Naive thymus-derived CD4-positive, alpha-beta T cell (primary cell): Measurements from ENCODE around the gene SLFN5. TPM values are rescaled to one million over a fixed set of nuclear protein-coding genes. Genes with fewer than 3 reads are reported as not detected.
"Not testable (repeated sequence)": the region's sequence is repeated elsewhere in the genome, so short reads cannot be mapped to it uniquely, and the experiment has no call there.

Source experiments
- ATAC-seq: fragments of 150-1000 bp; cut with Tn5 transposase; 2 replicates; pipeline ENCODE4 v1.10.0; 2021; ENCODE audit warnings: mild to moderate bottlenecking, moderate library complexity
- CTCF ChIA-PET: fragments of 350-600 bp; sonication (Branson Sonifier 250); formaldehyde crosslinking; loops from one replicate; lab custom pipeline; 2021; ENCODE audit warnings: antibody characterized with exemption; lab: Charles Lee
- POLR2A ChIA-PET: fragments of 350-600 bp; sonication (Branson Sonifier 250); formaldehyde crosslinking; loops from one replicate; lab custom pipeline; 2021; ENCODE audit warnings: antibody characterized with exemption, inconsistent platforms; lab: Charles Lee
- DNase-seq, 9 donors: peaks; one replicate each; pipeline versions ENCODE4 v3.0.0 to v3.0.0-alpha.2; 2020 to 2022; ENCODE audit warnings: mixed read lengths in 1 of 9
- H3K27ac ChIP-seq: one replicate; pipeline ENCODE4 v1.7.0; 2013; ENCODE audit warnings: mild to moderate bottlenecking, low read depth, low read length, moderate library complexity
- H3K27me3 ChIP-seq, 2 donors: one replicate each; pipeline ENCODE4 v1.7.0; 2013; ENCODE audit warnings: low read length in 2 of 2, mild to moderate bottlenecking in 2 of 2, moderate library complexity in 2 of 2; ENCODE audit not compliant: control insufficient read depth in 2 of 2, insufficient read depth in 2 of 2
- H3K36me3 ChIP-seq, 3 experiments: 1 replicate in 2 of 3; 2 replicates in 1 of 3; pipeline ENCODE4 v1.7.0; 2013; ENCODE audit warnings: low read length in 3 of 3, mild to moderate bottlenecking in 3 of 3, moderate library complexity in 1 of 3; ENCODE audit not compliant: insufficient read depth in 3 of 3, control insufficient read depth in 2 of 3
- H3K4me1 ChIP-seq, 2 donors: one replicate each; pipeline ENCODE4 v1.7.0; 2013; ENCODE audit warnings: low read length in 2 of 2, mild to moderate bottlenecking in 2 of 2, moderate library complexity in 1 of 2; ENCODE audit not compliant: control insufficient read depth in 2 of 2, insufficient read depth in 2 of 2
- H3K4me3 ChIP-seq: 2 replicates; pipeline ENCODE4 v1.7.0; 2013; ENCODE audit warnings: mild to moderate bottlenecking, low read length
- H3K9me3 ChIP-seq, 3 experiments: 1 replicate in 2 of 3; 2 replicates in 1 of 3; pipeline ENCODE4 v1.7.0; 2013; ENCODE audit warnings: low read length in 3 of 3; ENCODE audit not compliant: control insufficient read depth in 2 of 3
- H3K27ac Mint-ChIP-seq, 9 donors: one replicate each; pipeline ENCODE4 v1.8.0; 2020 to 2022; ENCODE audit warnings: mixed read lengths in 9 of 9, mild to moderate bottlenecking in 8 of 9, moderate library complexity in 5 of 9, inconsistent platforms in 2 of 9
- H3K27me3 Mint-ChIP-seq, 5 donors: one replicate each; pipeline ENCODE4 v1.8.0; 2021 to 2022; ENCODE audit warnings: mixed read lengths in 5 of 5, mild to moderate bottlenecking in 1 of 5
- H3K36me3 Mint-ChIP-seq, 5 donors: one replicate each; pipeline ENCODE4 v1.8.0; 2020 to 2022; ENCODE audit warnings: mixed read lengths in 5 of 5, mild to moderate bottlenecking in 3 of 5, inconsistent platforms in 1 of 5
- H3K4me1 Mint-ChIP-seq, 7 donors: one replicate each; pipeline ENCODE4 v1.8.0; 2020 to 2022; ENCODE audit warnings: mixed read lengths in 7 of 7, mild to moderate bottlenecking in 3 of 7, inconsistent platforms in 1 of 7
- H3K4me3 Mint-ChIP-seq, 10 donors: one replicate each; pipeline ENCODE4 v1.8.0; 2020 to 2022; ENCODE audit warnings: mild to moderate bottlenecking in 10 of 10, mixed read lengths in 10 of 10, moderate library complexity in 6 of 10, inconsistent platforms in 2 of 10
- H3K9me3 Mint-ChIP-seq, 11 donors: one replicate each; pipeline ENCODE4 v1.8.0; 2020 to 2022; ENCODE audit warnings: mixed read lengths in 11 of 11, mild to moderate bottlenecking in 4 of 11, inconsistent platforms in 1 of 11, moderate library complexity in 1 of 11
- intact Hi-C, 2 donors: fragments of 100-400 bp; cut with micrococcal nuclease; formaldehyde crosslinking; loops; one replicate each; pipeline ENCODE4 v1.15.1; 2023
- polyA plus RNA-seq, 2 donors: library from polyadenylated mRNA; unstranded; fragments of 300-500 nt; fragmentation: Illumina TruSeq; gene quantifications; one replicate each; pipeline ENCODE4 v1.2.3, GENCODE V29; 2021
- total RNA-seq, 6 experiments: library from RNA in 5 of 6; stranded (reverse) in 5 of 6; gene quantifications; 1 replicate in 5 of 6; 2 replicates in 1 of 6; pipeline ENCODE4 v1.2.3 and lab custom pipeline; 2021 to 2026

The SLFN5 gene
- total and polyA plus RNA-seq, 7 experiments from 2014 or later, result 80.0 to 199 (median 133) TPM

- Mint-ChIP-seq H3K27me3 (no peaks in the 10 kb centered on the region), H3K4me3 (peak overlapping the region in 8 of 10 donors; percentile 55 to 76 (median 66)), H3K36me3 (peaks cover 14 to 62% (median 58%) of the 10 kb centered on the region in 5 donors), H3K9me3 (no peaks in the 10 kb centered on the region), H3K27ac (peak overlapping the region; percentile 23 to 91 (median 85)), H3K4me1 (peaks cover 36 to 84% (median 75%) of the 10 kb centered on the region in 7 donors)
- intact Hi-C loops, result loop anchor here in 1 of 2 donors (2.0 kb wide), 1 partner anchor 50 kb away; no protein-coding TSS in a partner anchor
- ChIA-PET POLR2A (interaction anchor here (1.1 to 1.6 kb wide), 4 partner anchors 9 to 123 kb away, joined by 3 to 5 read pairs (median 3); no protein-coding TSS in a partner anchor), CTCF (no interaction called here)
- ATAC-seq (no peak), DNase-seq (no peak)
- H3K4me1 ChIP-seq, result peaks cover 17 to 50% of the 10 kb centered on the region in 2 donors
- H3K4me3 ChIP-seq, result no peak overlapping the region
- H3K9me3 ChIP-seq, result no peaks in the 10 kb centered on the region
- peaks cover 27 to 54% (median 50%) of the 10 kb centered on the region in 3 experiments for H3K36me3 ChIP-seq
- H3K27me3 ChIP-seq, result no peaks in the 10 kb centered on the region
- H3K27ac ChIP-seq, result peak overlapping the region; percentile 52
These were observed 22.2 kb downstream of the SLFN5 start for GRCh38 chr17:35265071-35265470.

DNA sequence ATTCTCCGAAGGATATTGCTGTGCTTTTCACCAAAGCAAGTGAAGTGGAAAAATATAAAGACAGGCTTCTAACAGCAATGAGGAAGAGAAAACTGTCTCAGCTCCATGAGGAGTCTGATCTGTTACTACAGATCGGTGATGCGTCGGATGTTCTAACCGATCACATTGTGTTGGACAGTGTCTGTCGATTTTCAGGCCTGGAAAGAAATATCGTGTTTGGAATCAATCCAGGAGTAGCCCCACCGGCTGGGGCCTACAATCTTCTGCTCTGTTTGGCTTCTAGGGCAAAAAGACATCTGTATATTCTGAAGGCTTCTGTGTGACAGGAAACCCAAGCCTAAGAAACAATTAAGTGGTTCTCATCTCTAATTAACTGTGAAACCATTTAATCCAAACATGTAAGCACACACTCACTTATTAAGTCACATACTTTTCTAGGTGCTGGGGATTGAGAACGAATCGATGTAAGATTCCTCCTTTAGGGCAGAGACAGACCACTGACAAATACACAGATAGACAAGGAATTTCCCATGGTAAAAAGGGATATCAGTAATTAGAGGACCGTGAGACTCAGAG lies 22.8 kb downstream of the SLFN5 start:
- Histone ChIP-seq H3K4me1 (peaks cover 14 to 47% of the 10 kb centered on the region in 2 donors), H3K27me3 (no peaks in the 10 kb centered on the region), H3K36me3 (peaks cover 27 to 54% (median 48%) of the 10 kb centered on the region in 3 experiments), H3K27ac (peak overlapping the region; percentile 52), H3K9me3 (no peaks in the 10 kb centered on the region), H3K4me3 (no peak overlapping the region)
- no peak for DNase-seq
- intact Hi-C loops, result loop anchor here in 1 of 2 donors (2.0 kb wide), 1 partner anchor 51 kb away; no protein-coding TSS in a partner anchor
- Mint-ChIP-seq H3K27ac (peak overlapping the region in 8 of 9 donors; percentile 49 to 91 (median 85)), H3K4me1 (peaks cover 32 to 84% (median 75%) of the 10 kb centered on the region in 7 donors), H3K9me3 (no peaks in the 10 kb centered on the region), H3K27me3 (no peaks in the 10 kb centered on the region), H3K4me3 (peak overlapping the region; percentile 10 to 76 (median 58)), H3K36me3 (peaks cover 14 to 66% (median 60%) of the 10 kb centered on the region in 5 donors)
- no peak for ATAC-seq
- ChIA-PET CTCF (interaction anchor here (0.6 to 1.5 kb wide), 4 partner anchors 8 to 265 kb away, joined by 3 to 9 read pairs (median 4); partner anchors contain the start of gene SLFN5), POLR2A (interaction anchor here (0.6 to 3.0 kb wide), 11 partner anchors 8 to 272 kb away, joined by 3 to 20 read pairs (median 4); partner anchors contain the start of genes SLFN12L and SLFN5)

DNA sequence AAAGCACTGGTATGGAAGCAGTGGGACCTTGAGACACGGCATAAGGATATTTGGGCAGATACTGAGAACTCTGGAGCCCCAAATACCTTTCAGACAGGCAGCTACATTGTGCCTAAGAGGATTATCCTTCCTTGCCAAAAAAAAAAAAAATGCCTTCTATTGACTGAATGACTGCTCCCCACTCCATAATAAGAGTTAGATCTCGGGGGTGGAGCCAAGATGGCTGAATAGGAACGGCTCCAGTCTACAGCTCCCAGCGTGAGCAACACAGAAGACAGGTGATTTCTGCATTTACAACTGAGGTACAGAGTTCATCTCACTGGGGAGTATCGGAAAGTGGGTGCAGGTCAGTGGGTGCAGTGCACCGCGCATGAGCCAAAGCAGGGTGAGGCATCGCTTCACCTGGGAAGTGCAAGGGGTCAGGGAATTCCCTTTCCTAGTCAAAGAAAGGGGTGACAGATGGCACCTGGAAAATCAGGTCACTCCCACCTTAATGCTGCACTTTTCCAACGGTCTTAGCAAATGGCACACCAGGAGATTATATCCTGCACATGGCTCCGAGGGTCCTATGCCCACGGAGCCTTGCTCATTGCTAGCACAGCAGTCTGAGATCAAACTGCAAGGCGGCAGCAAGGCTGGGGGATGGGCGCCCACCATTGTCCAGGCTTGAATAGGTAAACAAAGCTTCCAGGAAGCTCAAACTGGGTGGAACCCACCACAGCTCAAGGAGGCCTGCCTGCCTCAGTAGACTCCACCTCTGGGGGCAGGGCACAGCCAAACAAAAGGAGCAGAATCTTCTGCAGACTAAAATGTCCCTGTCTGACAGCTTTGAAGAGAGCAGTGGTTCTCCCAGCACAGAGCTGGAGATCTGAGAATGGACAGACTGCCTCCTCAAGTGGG lies 31.5 kb downstream of the SLFN5 start:
- intact Hi-C loops, result loop anchor here in 1 of 2 donors (2.0 kb wide), 2 partner anchors 32 to 38 kb away; partner anchors contain the start of gene SLFN5
- ChIA-PET CTCF (interaction anchor here (1.2 to 2.5 kb wide), 2 partner anchors 38 to 59 kb away, joined by 3 to 10 read pairs; no protein-coding TSS in a partner anchor), POLR2A (interaction anchor here (0.6 to 3.7 kb wide), 13 partner anchors 8 to 263 kb away, joined by 3 to 13 read pairs (median 4); partner anchors contain the start of genes SLFN12L and SLFN5)
- ATAC-seq, H3K4me3 ChIP-seq, H3K27me3 ChIP-seq, H3K9me3 ChIP-seq, H3K27ac ChIP-seq, H3K36me3 ChIP-seq: not testable (repeated sequence)
- peaks cover 0 to 16% (median 0%) of the 10 kb centered on the region in 5 donors for H3K27me3 Mint-ChIP-seq
- H3K36me3 Mint-ChIP-seq, result peaks cover 0 to 39% (median 21%) of the 10 kb centered on the region in 5 donors
- peak in 4 of 9 donors; percentile 36 to 68 (median 46) for DNase-seq
- H3K4me1 ChIP-seq, result peaks cover 0 to 12% of the 10 kb centered on the region in 2 donors
- peaks cover 15 to 74% (median 60%) of the 10 kb centered on the region in 7 donors for H3K4me1 Mint-ChIP-seq
- H3K9me3 Mint-ChIP-seq, result peaks cover 3 to 22% (median 14%) of the 10 kb centered on the region in 11 donors
- peak overlapping the region; percentile 17 to 79 (median 65) for H3K4me3 Mint-ChIP-seq
- peak overlapping the region; percentile 16 to 91 (median 73) for H3K27ac Mint-ChIP-seq

DNA sequence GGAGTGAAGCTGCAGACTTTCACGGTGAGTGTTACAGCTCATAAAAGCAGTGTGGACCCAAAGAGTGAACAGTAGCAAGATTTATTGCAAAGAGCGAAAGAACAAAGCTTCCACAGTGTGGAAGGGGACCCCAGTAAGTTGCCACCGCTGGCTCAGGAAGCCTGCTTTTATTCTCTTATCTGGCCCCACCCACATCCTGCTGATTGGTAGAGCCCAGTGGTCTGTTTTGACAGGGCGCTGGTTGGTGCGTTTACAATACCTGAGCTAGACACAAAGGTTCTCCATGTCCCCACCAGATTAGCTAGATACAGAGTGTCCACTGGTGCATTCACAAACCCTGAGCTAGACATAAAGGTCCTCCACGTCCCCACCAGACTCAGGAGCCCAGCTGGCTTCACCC lies 35.6 kb downstream of the SLFN5 start:
- Mint-ChIP-seq H3K27ac (peak overlapping the region in 3 of 9 donors; percentile 9 to 74 (median 36)), H3K4me3 (peak overlapping the region in 1 of 10 donors; percentile 7), H3K36me3 (peaks cover 0 to 26% (median 9%) of the 10 kb centered on the region in 5 donors), H3K4me1 (peaks cover 15 to 44% (median 36%) of the 10 kb centered on the region in 7 donors), H3K27me3 (peaks cover 0 to 18% (median 0%) of the 10 kb centered on the region in 5 donors), H3K9me3 (peaks cover 3 to 22% (median 14%) of the 10 kb centered on the region in 11 donors)
- ATAC-seq, H3K4me3 ChIP-seq, H3K27me3 ChIP-seq, H3K36me3 ChIP-seq, H3K27ac ChIP-seq, H3K9me3 ChIP-seq, intact Hi-C loops, DNase-seq: not testable (repeated sequence)
- ChIA-PET CTCF (interaction anchor here (0.6 kb wide), 1 partner anchor 307 kb away, joined by 4 read pairs; no protein-coding TSS in a partner anchor), POLR2A (interaction anchor here (0.8 kb wide), 2 partner anchors 13 to 24 kb away, joined by 3 read pairs; no protein-coding TSS in a partner anchor)
- H3K4me1 ChIP-seq, result peaks cover 0 to 12% of the 10 kb centered on the region in 2 donors

DNA sequence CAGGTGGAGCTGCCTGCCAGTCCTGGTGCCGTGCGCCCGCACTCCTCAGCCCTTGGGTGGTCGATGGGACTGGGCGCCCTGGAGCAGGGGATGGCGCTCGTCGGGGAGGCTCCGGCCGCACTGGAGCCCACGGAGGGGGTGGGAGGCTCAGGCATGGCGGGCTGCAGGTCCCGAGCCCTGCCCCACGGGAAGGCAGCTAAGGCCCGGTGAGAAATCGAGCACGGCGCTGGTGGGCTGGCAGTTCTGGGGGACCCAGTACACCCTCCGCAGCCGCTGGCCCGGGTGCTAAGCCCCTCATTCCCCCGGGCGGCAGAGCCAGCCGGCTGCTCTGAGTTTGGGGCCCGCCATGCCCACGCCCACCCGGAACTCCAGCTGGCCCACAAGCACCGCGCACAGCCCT lies 36.0 kb downstream of the SLFN5 start:
- Mint-ChIP-seq H3K27me3 (peaks cover 0 to 18% (median 0%) of the 10 kb centered on the region in 5 donors), H3K4me1 (peaks cover 15 to 40% (median 32%) of the 10 kb centered on the region in 7 donors), H3K9me3 (peaks cover 3 to 22% (median 14%) of the 10 kb centered on the region in 11 donors), H3K36me3 (peaks cover 0 to 24% (median 9%) of the 10 kb centered on the region in 5 donors)
- H3K27ac ChIP-seq, H3K4me3 ChIP-seq, H3K36me3 ChIP-seq, H3K4me3 Mint-ChIP-seq, H3K27me3 ChIP-seq, H3K27ac Mint-ChIP-seq, intact Hi-C loops, ATAC-seq, H3K9me3 ChIP-seq, DNase-seq: not testable (repeated sequence)
- POLR2A ChIA-PET, result interaction anchor here (0.5 to 0.8 kb wide), 2 partner anchors 12 to 108 kb away, joined by 3 read pairs; no protein-coding TSS in a partner anchor
- peaks cover 0 to 11% of the 10 kb centered on the region in 2 donors for H3K4me1 ChIP-seq
- CTCF ChIA-PET, result interaction anchor here (0.6 kb wide), 1 partner anchor 307 kb away, joined by 4 read pairs; no protein-coding TSS in a partner anchor
